GM12801 (cell line): Measurements from ENCODE around the gene PNLIPRP3.

Experiments used
- TF ChIP-seq, protein P1 (sequence below): IDR thresholded peaks from one replicate; pipeline ENCODE4 v1.5.1; 2011; ENCODE audit warnings: control low read depth; ENCODE audit not compliant: insufficient read length; ENCODE audit errors: extremely low read depth

The PNLIPRP3 gene

DNA sequence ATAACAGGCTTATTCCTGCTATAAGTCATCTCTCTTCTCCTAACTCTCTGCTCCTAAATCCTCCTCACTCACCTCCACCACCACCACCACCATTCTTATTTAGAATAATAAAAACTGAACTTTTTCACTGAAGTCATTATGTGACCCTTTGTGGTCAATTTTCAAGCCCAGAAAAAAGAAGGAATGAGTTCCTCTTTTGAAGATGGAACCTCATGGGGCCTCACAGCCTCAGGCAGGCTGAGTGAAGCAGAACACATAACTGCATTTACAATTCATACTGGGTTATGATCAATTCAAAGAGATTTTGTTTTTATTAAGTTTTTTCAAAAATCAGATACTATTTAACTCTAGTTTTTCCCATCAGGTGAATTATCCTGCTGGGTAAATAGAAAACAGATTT is 29.8 kb downstream of the PNLIPRP3 start:
- TF ChIP-seq, protein P1, sequence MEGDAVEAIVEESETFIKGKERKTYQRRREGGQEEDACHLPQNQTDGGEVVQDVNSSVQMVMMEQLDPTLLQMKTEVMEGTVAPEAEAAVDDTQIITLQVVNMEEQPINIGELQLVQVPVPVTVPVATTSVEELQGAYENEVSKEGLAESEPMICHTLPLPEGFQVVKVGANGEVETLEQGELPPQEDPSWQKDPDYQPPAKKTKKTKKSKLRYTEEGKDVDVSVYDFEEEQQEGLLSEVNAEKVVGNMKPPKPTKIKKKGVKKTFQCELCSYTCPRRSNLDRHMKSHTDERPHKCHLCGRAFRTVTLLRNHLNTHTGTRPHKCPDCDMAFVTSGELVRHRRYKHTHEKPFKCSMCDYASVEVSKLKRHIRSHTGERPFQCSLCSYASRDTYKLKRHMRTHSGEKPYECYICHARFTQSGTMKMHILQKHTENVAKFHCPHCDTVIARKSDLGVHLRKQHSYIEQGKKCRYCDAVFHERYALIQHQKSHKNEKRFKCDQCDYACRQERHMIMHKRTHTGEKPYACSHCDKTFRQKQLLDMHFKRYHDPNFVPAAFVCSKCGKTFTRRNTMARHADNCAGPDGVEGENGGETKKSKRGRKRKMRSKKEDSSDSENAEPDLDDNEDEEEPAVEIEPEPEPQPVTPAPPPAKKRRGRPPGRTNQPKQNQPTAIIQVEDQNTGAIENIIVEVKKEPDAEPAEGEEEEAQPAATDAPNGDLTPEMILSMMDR: no peak

DNA sequence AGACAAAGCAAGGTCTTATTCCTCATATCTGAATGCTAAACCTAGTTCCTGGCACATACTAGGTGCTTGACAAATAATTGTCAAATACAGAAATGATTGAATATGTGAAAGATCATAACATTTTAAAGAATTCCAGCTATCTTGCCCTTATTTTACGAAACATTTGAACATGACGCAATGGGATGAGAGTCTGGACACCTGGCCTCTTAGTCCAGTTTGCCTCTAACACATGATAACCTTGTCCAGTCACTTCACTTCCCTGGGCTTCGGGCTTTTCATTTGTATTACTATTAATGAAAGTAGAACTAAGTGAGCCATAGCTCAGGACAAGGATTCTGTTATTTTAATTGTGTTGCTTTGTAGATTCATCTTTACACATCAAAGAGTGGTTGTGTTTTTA is 32.6 kb downstream of the PNLIPRP3 start:
- TF ChIP-seq, protein P1: no peak

DNA sequence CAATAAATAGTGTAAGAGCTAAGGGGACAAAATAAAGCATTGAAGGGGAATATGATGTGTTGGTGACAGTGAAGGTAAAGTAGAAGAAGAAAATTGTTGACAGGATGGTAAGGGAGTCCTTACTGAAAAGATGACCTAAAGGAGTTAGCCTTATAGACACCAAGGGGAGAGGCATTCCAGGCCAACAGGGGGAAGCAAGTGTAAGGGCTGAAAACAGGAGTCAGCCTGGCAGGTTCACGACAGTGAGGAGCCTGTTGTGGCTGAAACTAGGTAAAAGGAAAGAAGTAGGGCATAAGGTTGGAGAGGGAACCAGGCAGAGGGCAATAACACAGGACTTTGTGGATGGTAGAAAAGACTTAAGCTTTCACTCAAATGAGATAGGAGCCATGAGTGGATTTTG is 34.0 kb downstream of the PNLIPRP3 start:
- TF ChIP-seq, protein P1: no peak

DNA sequence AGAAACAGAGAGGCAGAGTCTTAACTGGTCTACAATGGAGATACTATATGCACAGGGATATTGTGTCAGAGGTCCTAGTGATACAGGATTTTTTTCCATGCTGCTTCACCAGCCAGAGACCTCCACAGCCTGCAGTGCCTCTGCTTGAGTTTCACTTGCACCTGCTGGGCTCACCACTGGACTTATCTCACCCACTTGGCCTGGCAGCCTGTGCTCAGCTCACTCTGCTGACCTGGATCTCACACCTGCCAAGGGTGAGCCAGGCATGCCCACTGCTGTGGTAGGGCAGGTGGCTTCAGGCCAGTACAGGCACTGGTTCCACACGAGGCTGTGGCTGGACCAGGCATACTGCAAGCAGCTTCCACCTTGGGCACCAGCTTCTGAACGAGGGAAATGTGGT is 36.6 kb downstream of the PNLIPRP3 start:
- TF ChIP-seq, protein P1: no peak

DNA sequence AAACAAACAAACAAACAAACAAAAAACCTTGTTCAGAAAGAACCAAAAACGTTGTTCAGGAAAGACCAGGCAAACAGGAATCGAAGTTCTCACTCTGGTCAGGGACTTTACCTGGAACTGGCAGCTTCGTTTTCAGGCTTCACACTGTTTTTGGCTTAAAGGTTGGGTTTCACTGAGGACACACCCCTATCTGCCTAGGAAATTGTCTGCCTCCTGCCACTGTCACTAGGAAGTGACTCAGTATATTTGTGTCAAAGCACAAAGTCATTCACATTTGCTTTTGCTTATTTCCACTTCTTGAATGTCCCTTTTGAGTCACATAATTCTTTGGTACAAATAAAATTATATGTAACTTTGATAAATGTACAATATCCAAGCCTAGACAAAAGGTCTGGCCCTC is 37.9 kb downstream of the PNLIPRP3 start:
- TF ChIP-seq, protein P1: no peak

DNA sequence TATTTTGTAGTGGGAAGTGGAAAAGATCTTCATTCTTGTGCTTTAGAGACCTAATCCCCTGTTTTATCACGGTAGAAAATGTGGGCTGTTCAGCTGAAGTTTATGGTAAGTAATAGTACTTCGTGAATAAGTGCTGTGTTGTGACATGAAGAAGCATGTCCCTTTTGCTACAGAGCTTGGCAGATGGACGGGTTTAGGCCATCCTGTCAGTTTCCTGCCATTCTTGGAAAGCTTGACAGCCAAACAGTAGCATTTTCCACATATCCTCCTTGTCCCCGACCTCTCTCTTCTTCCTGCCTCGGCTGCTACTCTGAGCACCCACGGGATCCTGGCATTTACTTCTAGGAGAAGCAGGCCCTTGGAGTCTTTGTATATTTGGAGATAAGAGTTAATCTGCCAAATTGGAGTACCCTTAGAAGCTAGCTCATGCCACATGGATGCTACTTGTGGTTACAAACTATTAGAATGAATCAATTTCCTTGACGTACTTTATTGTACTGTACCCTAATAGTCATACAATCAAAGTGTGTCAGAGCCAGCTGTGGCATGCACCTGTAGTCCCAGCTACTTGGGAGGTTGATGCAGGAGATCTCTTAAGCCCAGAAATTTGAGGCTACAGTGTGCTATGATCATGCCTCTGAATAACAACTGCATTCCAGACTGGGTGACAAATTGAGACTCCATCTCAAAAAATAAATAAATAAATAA is 39.2 kb downstream of the PNLIPRP3 start:
- TF ChIP-seq, protein P1: no peak

DNA sequence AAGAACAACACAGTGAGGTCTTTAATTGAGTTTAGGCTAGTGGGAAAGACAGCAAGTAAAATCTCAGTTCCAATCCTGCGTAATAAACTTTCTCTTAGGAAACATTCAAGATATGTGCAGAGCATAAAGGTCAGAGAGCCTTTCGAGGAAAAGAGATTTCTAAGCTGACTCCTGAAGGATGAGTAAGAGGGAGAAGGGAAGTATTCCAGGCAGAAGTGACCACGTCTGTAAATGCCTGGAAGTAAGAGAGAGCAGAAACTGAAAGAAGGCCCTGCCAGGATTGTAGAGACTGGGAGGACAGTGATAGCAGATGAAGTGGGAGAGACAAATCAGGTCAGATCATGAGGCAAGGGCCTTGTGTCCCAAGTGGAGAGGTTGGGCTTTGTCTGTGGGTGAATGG is 41.8 kb downstream of the PNLIPRP3 start:
- TF ChIP-seq, protein P1: no peak
